Sigmoid colon (tissue), 4 donors: ENCODE measurements around the gene CHIT1.

ENCODE experiments used
- CTCF ChIP-seq, 4 experiments: fragments of 450-650 bp in 3 of 4; fragments of 200-600 bp in 1 of 4; IDR thresholded peaks; one replicate each; pipeline ENCODE4 v1.5.1; 2016 to 2019; ENCODE audit warnings: antibody characterized with exemption in 4 of 4, mild to moderate bottlenecking in 3 of 4, moderate library complexity in 2 of 4
- EP300 ChIP-seq, 4 donors: sonication (generic); formaldehyde crosslinking; IDR thresholded peaks; one replicate each; pipeline ENCODE4 v1.6.1; 2017; ENCODE audit warnings: antibody characterized with exemption in 4 of 4
- POLR2A ChIP-seq, 2 donors: fragments of 450-650 bp; IDR thresholded peaks; one replicate each; pipeline ENCODE4 v1.6.1; 2016; ENCODE audit warnings: antibody characterized with exemption in 2 of 2, mild to moderate bottlenecking in 2 of 2, moderate library complexity in 2 of 2
- POLR2AphosphoS5 ChIP-seq, 4 donors: sonication (generic); formaldehyde crosslinking; IDR thresholded peaks; one replicate each; pipeline ENCODE4 v1.6.1; 2017; ENCODE audit warnings: antibody characterized with exemption in 4 of 4

GRCh38 chr1:203167026-203167912 is 62.2 kb downstream of the CHIT1 start:
- TF ChIP-seq EP300 (IDR thresholded peaks at IDR 0.05) (no peak), CTCF (IDR thresholded peaks at IDR 0.05) (no peak), POLR2A (IDR thresholded peaks at IDR 0.05) (no peak), POLR2AphosphoS5 (IDR thresholded peaks at IDR 0.05) (no peak)
